Measurements from ENCODE around the gene SH3PXD2A.
A peak's percentile ranks its signal among the peaks of the same experiment; 100 is the strongest.

SH3PXD2A gene

GRCh38 chr10:103855424-103855823 lies at the start of gene SH3PXD2A:
Gene SH3PXD2A (minus strand): TSS chr10:103855576. CDS start chr10:103855266, 310 bp downstream.
- peaks cover 38 to 45% of the 10 kb centered on the region in 2 experiments for H3K4me1 ChIP-seq (ENCODE audit: control insufficient read depth in 1 of 2, insufficient read depth in 1 of 2, low read depth in 1 of 2, low read length in 1 of 2)
- H3K9me3 ChIP-seq: no peaks in the 10 kb centered on the region
- H3K4me3 ChIP-seq (ENCODE audit: low read depth in 1 of 2, low read length in 1 of 2): peak within 1 kb of the TSS in 1 of 2 experiments; percentile 18
- no peak within 1 kb of the TSS for H3K27ac ChIP-seq
- TF ChIP-seq CTCF (IDR thresholded peaks at IDR 0.05): no peak
- H3K36me3 ChIP-seq: no peaks in the 10 kb centered on the region
- peaks cover 91% of the 10 kb centered on the region for H3K27me3 ChIP-seq

- peak overlapping the region; percentile 1 for H3K27ac ChIP-seq
- H3K36me3 ChIP-seq: peaks cover 58% of the 10 kb centered on the region
- H3K4me1 ChIP-seq (ENCODE audit: control insufficient read depth in 1 of 2, insufficient read depth in 1 of 2, low read depth in 1 of 2, low read length in 1 of 2): peaks cover 5 to 10% of the 10 kb centered on the region in 2 experiments
- no peaks in the 10 kb centered on the region for H3K27me3 ChIP-seq
- no peak overlapping the region for H3K4me3 ChIP-seq (ENCODE audit: low read depth in 1 of 2, low read length in 1 of 2)
- H3K9me3 ChIP-seq: no peaks in the 10 kb centered on the region
- TF ChIP-seq CTCF (IDR thresholded peaks at IDR 0.05): no peak
Observed at GRCh38 chr10:103901299-103901698, 45.9 kb upstream of the SH3PXD2A start.

- Histone ChIP-seq H3K4me3 (ENCODE audit: low read depth in 1 of 2, low read length in 1 of 2) (no peak overlapping the region), H3K36me3 (peaks cover 66% of the 10 kb centered on the region), H3K27me3 (no peaks in the 10 kb centered on the region), H3K27ac (no peak overlapping the region), H3K9me3 (no peaks in the 10 kb centered on the region), H3K4me1 (ENCODE audit: control insufficient read depth in 1 of 2, insufficient read depth in 1 of 2, low read depth in 1 of 2, low read length in 1 of 2) (peaks cover 5 to 10% of the 10 kb centered on the region in 2 experiments)
- TF ChIP-seq CTCF (IDR thresholded peaks at IDR 0.05): no peak
Observed at GRCh38 chr10:103899312-103899711, 43.9 kb upstream of the SH3PXD2A start.

GRCh38 chr10:103897241-103897774 lies 41.9 kb upstream of the SH3PXD2A start:
- Histone ChIP-seq H3K36me3 (peaks cover 64% of the 10 kb centered on the region), H3K9me3 (no peaks in the 10 kb centered on the region), H3K27ac (no peak overlapping the region), H3K4me3 (ENCODE audit: low read depth in 1 of 2, low read length in 1 of 2) (no peak overlapping the region), H3K27me3 (no peaks in the 10 kb centered on the region), H3K4me1 (ENCODE audit: control insufficient read depth in 1 of 2, insufficient read depth in 1 of 2, low read depth in 1 of 2, low read length in 1 of 2) (peaks cover 5 to 10% of the 10 kb centered on the region in 2 experiments)
- no peak for TF ChIP-seq CTCF (IDR thresholded peaks at IDR 0.05)

- no peak for TF ChIP-seq CTCF (IDR thresholded peaks at IDR 0.05)
- Histone ChIP-seq H3K27ac (no peak overlapping the region), H3K4me1 (ENCODE audit: control insufficient read depth in 1 of 2, insufficient read depth in 1 of 2, low read depth in 1 of 2, low read length in 1 of 2) (peaks cover 1 to 4% of the 10 kb centered on the region in 2 experiments), H3K27me3 (no peaks in the 10 kb centered on the region), H3K36me3 (peaks cover 74% of the 10 kb centered on the region), H3K9me3 (no peaks in the 10 kb centered on the region), H3K4me3 (ENCODE audit: low read depth in 1 of 2, low read length in 1 of 2) (no peak overlapping the region)
Observed at GRCh38 chr10:103896225-103896624, 40.8 kb upstream of the SH3PXD2A start.

Data from neutrophil (primary cell).